Activated T-helper 1 cell treated with anti-CD3 and anti-CD28 coated beads, Interleukin-12 subunit alpha, Interleukin-12 subunit beta, Interleukin-2, Interleukin-4 antibody, amounts not matched to agents 30 ng/mL and 10 ng/mL and 1 ng/mL, durations not matched to agents 14 hours and 24 hours and 36 hours (primary cell): ENCODE results near the gene MYADM. TPM values are rescaled to one million over a fixed set of nuclear protein-coding genes. Genes with fewer than 3 reads are reported as not detected.

Experiments
- DNase-seq: peaks from one replicate; pipeline ENCODE4 v3.0.0; 2021; ENCODE audit warnings: low spot score
- H3K27ac Mint-ChIP-seq: one replicate; pipeline ENCODE4 v1.8.0; 2021; ENCODE audit warnings: mild to moderate bottlenecking, mixed read lengths
- H3K27me3 Mint-ChIP-seq: one replicate; pipeline ENCODE4 v1.8.0; 2022; ENCODE audit warnings: mild to moderate bottlenecking, moderate library complexity, mixed read lengths; ENCODE audit not compliant: insufficient read depth
- H3K36me3 Mint-ChIP-seq: one replicate; pipeline ENCODE4 v1.8.0; 2021; ENCODE audit warnings: low read depth, mixed read lengths
- H3K4me1 Mint-ChIP-seq: one replicate; pipeline ENCODE4 v1.8.0; 2021; ENCODE audit warnings: low read depth, mixed read lengths
- H3K4me3 Mint-ChIP-seq: one replicate; pipeline ENCODE4 v1.8.0; 2021; ENCODE audit warnings: mild to moderate bottlenecking, moderate library complexity, mixed read lengths
- H3K9me3 Mint-ChIP-seq: one replicate; pipeline ENCODE4 v1.8.0; 2021; ENCODE audit warnings: mixed read lengths
- intact Hi-C: fragments of 100-400 bp; cut with micrococcal nuclease; formaldehyde crosslinking; loops from one replicate; pipeline ENCODE4 v1.15.1; 2024
- total RNA-seq: library from RNA; stranded (reverse); gene quantifications from 2 replicates; pipeline ENCODE4 v1.2.3, GENCODE V29; 2022

Gene MYADM
- total RNA-seq, 1 donor from 2014 or later = 58.8 TPM

DNA sequence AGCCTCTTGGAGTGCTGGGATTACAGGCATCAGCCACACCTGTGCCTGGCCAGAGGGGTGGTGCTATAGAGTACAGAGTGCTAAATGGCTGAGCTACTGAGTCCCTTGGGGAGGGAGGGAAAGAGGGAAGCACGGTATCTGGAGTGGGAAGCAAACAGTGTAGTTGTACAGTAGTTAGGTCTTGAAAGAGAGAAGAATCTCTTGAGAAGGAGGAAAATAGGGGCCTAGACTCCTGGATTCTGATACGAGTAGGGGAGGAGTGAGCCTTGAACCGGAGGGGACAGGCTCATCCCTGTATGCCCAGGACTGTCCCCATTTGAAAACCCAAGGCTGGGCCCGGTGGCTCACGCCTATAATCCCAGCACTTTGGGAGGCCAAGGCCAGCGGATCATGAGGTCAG, 5.1 kb downstream of the MYADM start:
- peak overlapping the region; percentile 36 for H3K27ac Mint-ChIP-seq
- H3K4me3 Mint-ChIP-seq = peak overlapping the region; percentile 54
- no peak for DNase-seq
- peaks cover 39% of the 10 kb centered on the region for H3K36me3 Mint-ChIP-seq
- no peaks in the 10 kb centered on the region for H3K9me3 Mint-ChIP-seq
- no peaks in the 10 kb centered on the region for H3K27me3 Mint-ChIP-seq
- intact Hi-C loops = no loop called here
- peaks cover 71% of the 10 kb centered on the region for H3K4me1 Mint-ChIP-seq

DNA sequence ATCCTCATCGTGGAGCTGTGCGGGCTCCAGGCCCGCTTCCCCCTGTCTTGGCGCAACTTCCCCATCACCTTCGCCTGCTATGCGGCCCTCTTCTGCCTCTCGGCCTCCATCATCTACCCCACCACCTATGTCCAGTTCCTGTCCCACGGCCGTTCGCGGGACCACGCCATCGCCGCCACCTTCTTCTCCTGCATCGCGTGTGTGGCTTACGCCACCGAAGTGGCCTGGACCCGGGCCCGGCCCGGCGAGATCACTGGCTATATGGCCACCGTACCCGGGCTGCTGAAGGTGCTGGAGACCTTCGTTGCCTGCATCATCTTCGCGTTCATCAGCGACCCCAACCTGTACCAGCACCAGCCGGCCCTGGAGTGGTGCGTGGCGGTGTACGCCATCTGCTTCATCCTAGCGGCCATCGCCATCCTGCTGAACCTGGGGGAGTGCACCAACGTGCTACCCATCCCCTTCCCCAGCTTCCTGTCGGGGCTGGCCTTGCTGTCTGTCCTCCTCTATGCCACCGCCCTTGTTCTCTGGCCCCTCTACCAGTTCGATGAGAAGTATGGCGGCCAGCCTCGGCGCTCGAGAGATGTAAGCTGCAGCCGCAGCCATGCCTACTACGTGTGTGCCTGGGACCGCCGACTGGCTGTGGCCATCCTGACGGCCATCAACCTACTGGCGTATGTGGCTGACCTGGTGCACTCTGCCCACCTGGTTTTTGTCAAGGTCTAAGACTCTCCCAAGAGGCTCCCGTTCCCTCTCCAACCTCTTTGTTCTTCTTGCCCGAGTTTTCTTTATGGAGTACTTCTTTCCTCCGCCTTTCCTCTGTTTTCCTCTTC, 6.3 kb downstream of the MYADM start:
- Mint-ChIP-seq H3K4me3 (peak overlapping the region; percentile 62), H3K9me3 (no peaks in the 10 kb centered on the region), H3K36me3 (peaks cover 39% of the 10 kb centered on the region), H3K4me1 (peaks cover 68% of the 10 kb centered on the region), H3K27me3 (no peaks in the 10 kb centered on the region), H3K27ac (peak overlapping the region; percentile 81)
- intact Hi-C loops = no loop called here
- no peak for DNase-seq

DNA sequence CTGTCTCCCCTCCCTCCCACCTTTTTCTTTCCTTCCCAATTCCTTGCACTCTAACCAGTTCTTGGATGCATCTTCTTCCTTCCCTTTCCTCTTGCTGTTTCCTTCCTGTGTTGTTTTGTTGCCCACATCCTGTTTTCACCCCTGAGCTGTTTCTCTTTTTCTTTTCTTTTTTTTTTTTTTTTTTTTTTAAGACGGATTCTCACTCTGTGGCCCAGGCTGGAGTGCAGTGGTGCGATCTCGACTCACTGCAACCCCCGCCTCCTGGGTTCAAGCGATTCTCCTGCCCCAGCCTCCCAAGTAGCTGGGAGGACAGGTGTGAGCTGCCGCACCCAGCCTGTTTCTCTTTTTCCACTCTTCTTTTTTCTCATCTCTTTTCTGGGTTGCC, 6.9 kb downstream of the MYADM start:
- H3K36me3 Mint-ChIP-seq = peaks cover 38% of the 10 kb centered on the region
- intact Hi-C loops = no loop called here
- peaks cover 70% of the 10 kb centered on the region for H3K4me1 Mint-ChIP-seq
- H3K4me3 Mint-ChIP-seq = peak overlapping the region; percentile 62
- H3K27me3 Mint-ChIP-seq = no peaks in the 10 kb centered on the region
- H3K9me3 Mint-ChIP-seq = no peaks in the 10 kb centered on the region
- peak overlapping the region; percentile 81 for H3K27ac Mint-ChIP-seq
- peak; percentile 22 for DNase-seq

DNA sequence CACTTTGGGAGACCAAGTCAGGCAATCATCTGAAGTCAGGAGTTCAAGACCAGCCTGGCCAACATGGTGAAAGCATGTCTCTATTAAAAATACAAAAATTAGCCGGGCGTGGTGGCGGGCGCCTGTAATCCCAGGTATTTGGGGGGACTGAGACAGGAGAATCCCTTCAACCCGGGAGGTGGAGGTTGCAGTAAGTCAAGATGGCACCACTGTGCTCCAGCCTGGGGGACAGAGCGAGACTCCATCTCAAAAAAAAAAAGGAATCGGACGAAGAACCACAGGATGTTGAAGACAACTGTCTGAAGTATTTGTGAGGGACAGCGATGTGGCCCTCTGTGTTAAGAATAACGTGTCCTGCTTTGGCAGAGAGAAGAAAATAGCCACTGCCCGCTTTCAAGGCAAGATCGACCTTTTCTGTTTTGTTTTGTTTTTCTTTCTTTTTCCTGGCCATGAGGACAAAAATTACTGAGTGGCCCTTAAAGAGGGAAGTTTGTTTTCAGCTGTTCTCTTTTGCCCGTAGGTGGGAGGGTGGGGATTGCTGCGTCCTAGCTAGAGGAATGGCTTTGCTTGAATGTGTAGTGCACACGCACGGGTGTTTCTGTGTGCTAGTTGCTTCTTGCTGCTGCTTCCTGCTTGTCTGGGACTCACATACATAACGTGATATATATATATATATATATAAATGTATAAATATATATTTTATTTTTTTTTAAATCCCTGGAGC, 8.1 kb downstream of the MYADM start:
- no peak overlapping the region for H3K4me3 Mint-ChIP-seq
- DNase-seq = no peak
- no peaks in the 10 kb centered on the region for H3K27me3 Mint-ChIP-seq
- no peaks in the 10 kb centered on the region for H3K9me3 Mint-ChIP-seq
- peak overlapping the region; percentile 30 for H3K27ac Mint-ChIP-seq
- H3K36me3 Mint-ChIP-seq = peaks cover 33% of the 10 kb centered on the region
- H3K4me1 Mint-ChIP-seq = peaks cover 65% of the 10 kb centered on the region
- intact Hi-C loops = no loop called here

DNA sequence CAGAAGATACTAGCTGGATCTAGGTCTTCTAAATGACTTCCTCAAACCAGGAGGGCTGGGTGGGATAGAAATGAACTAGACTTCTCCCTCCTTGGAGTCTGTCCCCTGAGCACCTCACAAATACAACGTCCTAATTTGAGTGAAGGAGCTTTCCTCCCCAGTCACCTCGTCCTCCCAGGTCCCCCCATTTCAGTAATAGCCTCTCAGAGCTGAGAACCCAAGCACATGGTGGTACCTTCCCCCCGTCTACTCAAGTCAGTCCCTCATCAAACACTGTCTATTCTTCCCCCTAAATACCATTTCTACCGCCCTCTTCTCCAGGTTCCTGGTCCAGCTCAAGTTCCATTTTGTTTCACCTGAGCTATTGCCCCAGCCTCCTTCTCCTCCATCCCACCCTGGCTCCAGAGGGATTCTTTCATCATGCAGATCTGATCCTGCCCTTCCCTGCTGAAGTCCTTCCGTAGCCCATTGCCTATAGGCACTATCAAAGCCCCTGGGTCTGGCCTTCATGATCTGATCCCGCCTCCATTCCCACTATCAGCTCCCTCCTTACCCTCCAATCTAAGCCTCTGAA, 9.1 kb downstream of the MYADM start:
- intact Hi-C loops = no loop called here
- H3K9me3 Mint-ChIP-seq = no peaks in the 10 kb centered on the region
- peak overlapping the region; percentile 71 for H3K27ac Mint-ChIP-seq
- H3K36me3 Mint-ChIP-seq = peaks cover 26% of the 10 kb centered on the region
- H3K4me1 Mint-ChIP-seq = peaks cover 55% of the 10 kb centered on the region
- DNase-seq = no peak
- peak overlapping the region; percentile 49 for H3K4me3 Mint-ChIP-seq
- H3K27me3 Mint-ChIP-seq = no peaks in the 10 kb centered on the region

GRCh38 chr19:53877361-53877766, 9.7 kb downstream of the MYADM start:
- intact Hi-C loops = no loop called here
- Mint-ChIP-seq H3K27ac (peak overlapping the region; percentile 71), H3K36me3 (peaks cover 26% of the 10 kb centered on the region), H3K4me1 (peaks cover 55% of the 10 kb centered on the region), H3K9me3 (no peaks in the 10 kb centered on the region), H3K4me3 (peak overlapping the region; percentile 49), H3K27me3 (no peaks in the 10 kb centered on the region)
- DNase-seq = peak; percentile 27

- Mint-ChIP-seq H3K4me1 (peaks cover 47% of the 10 kb centered on the region), H3K27me3 (peaks cover 7% of the 10 kb centered on the region)
Measured at GRCh38 chr19:53878776-53879139, 11.1 kb downstream of the MYADM start.

DNA sequence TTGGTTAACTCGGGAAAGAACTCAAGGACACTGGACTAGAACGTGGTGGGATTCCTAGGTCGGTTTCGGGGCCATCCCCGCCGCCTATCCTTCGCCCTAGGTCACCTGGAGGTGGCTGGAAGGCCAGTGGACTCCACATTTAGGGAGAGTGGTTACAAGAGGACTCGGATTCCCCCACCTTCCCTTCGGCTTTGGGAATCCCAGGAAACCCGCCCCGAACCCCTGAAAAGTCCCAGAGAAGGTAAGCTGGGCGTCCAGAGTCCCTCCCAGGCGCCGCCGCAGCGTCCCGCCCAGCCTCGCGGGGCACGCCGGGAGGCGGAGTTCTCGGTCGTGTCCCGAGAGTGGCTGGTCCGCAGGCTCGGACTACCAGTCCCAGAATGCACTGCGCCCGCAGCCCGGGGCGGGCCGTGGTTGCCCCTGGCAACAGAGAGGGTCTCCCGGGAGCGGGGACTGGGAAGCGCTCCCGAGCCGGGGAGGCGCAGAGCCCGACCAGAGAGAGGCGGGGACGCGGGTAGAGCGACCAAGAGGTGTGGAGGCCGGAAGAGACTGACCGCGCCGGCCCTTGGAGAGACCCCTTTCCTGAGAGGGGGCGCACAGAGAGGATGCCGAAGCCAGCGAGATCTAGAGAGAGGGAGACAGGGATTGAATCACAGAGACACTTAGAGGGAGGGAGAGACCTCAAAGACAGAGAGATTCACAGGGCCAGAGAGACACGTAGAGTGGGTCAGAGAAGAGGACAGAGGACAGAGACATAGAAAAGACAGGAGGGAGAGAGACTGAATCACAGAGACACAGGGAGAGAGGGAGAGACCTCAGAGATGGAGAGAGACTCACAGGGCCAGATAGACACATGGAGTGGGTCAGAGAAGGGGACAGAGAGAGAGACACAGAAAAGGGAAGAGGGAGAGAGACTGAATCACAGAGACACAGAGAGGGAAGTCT, 11.7 kb downstream of the MYADM start:
- Mint-ChIP-seq H3K9me3 (no peaks in the 10 kb centered on the region), H3K27me3 (peaks cover 13% of the 10 kb centered on the region), H3K4me1 (peaks cover 43% of the 10 kb centered on the region), H3K27ac (no peak overlapping the region), H3K4me3 (no peak overlapping the region), H3K36me3 (peaks cover 18% of the 10 kb centered on the region)
- intact Hi-C loops = loop anchor here (1.0 to 2.0 kb wide), 2 partner anchors 10 to 27 kb away; no protein-coding TSS in a partner anchor
- peak; percentile 84 for DNase-seq

More at GRCh38 chr19:53878776-53879139, 11.1 kb downstream of the MYADM start:
- intact Hi-C loops = loop anchor here (1.0 kb wide), 1 partner anchor 9 kb away; no protein-coding TSS in a partner anchor
- Mint-ChIP-seq H3K9me3 (no peaks in the 10 kb centered on the region), H3K4me3 (no peak overlapping the region), H3K36me3 (peaks cover 23% of the 10 kb centered on the region), H3K27ac (no peak overlapping the region)
- DNase-seq = no peak

GRCh38 chr19:53880711-53881481, 13.2 kb downstream of the MYADM start:
- DNase-seq = no peak
- Mint-ChIP-seq H3K27me3 (peaks cover 24% of the 10 kb centered on the region), H3K27ac (no peak overlapping the region), H3K4me3 (no peak overlapping the region), H3K36me3 (peaks cover 10% of the 10 kb centered on the region), H3K4me1 (peaks cover 28% of the 10 kb centered on the region), H3K9me3 (no peaks in the 10 kb centered on the region)
- intact Hi-C loops = loop anchor here (2.0 kb wide), 1 partner anchor 28 kb away; no protein-coding TSS in a partner anchor

DNA sequence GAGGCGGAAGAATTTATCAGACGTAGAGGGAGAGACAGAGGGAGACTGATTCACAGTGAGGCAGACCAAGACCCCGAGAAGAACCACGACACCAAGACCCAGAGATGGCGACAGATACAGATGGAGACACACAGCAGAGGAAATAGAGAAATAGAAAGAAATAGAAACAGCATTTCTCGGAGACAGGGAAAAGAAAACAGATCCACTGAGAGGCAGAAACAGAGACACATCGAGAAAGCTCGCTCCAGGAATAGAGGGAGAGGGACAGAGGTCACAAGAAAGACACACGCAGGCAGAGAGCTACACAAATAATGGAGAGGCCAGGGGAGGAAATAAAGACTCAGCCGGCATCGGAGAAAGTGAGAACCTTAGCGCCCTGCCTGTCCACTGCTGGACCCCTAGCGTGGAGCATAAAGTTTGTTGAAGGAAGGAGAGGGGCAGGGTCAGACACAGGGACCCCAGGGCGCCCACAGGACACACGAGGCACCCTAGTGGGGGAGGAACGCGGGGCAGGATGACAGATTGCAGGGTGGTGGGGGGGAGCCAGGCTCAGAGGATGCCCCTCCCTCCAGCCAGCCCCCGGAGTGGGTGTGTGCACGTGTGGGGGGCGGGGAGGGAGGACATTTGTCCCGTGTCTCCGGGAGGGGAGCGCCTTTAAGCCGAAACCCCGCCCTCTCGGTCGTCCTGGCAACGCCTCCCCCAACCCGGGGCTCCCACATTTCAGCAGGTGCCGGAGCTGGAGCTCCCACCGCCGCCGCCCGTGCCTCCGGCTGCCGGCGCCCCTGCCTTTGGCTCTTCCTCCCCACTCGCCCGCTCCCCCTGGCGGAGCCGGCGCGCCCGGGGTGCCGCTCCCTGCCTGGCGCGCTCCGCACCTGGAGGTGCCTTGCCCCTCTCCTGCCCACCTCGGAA, 14.1 kb downstream of the MYADM start, which contains the start of gene PRKCG:
Gene PRKCG (plus strand): TSS at position 716 of the 909 bp plus-strand sequence. CDS start 298 bp downstream, outside the sequence.
- Mint-ChIP-seq H3K36me3 (peaks cover 8% of the 10 kb centered on the region), H3K4me3 (peak within 1 kb of the TSS; percentile 50), H3K27ac (no peak within 1 kb of the TSS), H3K4me1 (peaks cover 22% of the 10 kb centered on the region), H3K27me3 (peaks cover 24% of the 10 kb centered on the region), H3K9me3 (no peaks in the 10 kb centered on the region)
- intact Hi-C loops = loop anchor here (1.0 to 2.0 kb wide), 2 partner anchors 29 to 39 kb away; no protein-coding TSS in a partner anchor
- peak; percentile 54 for DNase-seq
